GM12801 (cell line): Measurements from ENCODE around the gene UTP15.

Experiments
- TF ChIP-seq, protein P1 (sequence below): IDR thresholded peaks from one replicate; pipeline ENCODE4 v1.5.1; 2011; ENCODE audit warnings: control low read depth; ENCODE audit not compliant: insufficient read length; ENCODE audit errors: extremely low read depth

Gene UTP15

DNA sequence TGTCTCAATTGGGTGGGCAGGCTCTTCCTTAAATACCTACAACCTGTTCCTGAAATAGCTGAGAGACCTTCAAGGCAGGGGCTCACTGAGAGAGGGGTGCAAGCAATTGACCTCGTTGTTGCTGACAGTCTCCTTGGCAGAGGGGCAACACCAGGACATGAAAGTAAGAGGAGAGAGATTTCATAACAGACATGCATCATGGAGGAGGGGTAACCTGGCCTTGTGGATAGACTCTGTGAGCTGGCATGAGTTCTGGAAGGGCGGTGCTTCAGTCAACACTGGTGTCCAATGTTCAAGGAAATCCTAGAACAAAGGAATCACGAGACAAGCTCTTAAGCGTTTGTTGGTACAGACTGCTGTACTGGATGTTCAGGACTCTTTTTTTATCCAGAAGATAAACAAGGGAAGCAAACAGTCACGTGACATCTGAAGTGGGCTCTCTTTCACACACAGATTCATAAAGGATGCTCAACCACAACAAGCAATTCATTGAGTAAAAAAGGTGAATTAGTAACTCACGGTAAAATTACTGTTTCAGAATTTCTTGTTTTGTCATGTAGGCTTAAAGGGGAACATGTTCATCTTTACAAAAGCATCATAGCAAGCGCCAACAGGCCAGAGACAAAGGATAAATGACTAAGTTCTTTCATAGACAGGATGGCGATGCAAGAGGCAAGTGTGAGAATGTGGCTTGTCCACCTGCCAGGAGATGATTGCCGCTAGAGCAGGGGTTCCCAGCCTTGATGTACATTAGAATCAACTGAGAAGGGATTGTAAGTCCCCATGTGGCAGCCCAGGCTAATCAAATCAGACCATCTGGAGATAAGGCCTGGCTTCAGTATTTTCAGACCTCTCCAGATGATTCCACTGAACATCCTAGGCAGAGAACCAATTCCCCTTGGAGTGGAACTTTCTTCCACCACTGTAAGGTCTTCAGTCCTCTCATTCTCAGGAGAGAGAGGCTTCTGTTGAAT is 20.8 kb upstream of the UTP15 start:
- TF ChIP-seq, protein P1, sequence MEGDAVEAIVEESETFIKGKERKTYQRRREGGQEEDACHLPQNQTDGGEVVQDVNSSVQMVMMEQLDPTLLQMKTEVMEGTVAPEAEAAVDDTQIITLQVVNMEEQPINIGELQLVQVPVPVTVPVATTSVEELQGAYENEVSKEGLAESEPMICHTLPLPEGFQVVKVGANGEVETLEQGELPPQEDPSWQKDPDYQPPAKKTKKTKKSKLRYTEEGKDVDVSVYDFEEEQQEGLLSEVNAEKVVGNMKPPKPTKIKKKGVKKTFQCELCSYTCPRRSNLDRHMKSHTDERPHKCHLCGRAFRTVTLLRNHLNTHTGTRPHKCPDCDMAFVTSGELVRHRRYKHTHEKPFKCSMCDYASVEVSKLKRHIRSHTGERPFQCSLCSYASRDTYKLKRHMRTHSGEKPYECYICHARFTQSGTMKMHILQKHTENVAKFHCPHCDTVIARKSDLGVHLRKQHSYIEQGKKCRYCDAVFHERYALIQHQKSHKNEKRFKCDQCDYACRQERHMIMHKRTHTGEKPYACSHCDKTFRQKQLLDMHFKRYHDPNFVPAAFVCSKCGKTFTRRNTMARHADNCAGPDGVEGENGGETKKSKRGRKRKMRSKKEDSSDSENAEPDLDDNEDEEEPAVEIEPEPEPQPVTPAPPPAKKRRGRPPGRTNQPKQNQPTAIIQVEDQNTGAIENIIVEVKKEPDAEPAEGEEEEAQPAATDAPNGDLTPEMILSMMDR = no peak

DNA sequence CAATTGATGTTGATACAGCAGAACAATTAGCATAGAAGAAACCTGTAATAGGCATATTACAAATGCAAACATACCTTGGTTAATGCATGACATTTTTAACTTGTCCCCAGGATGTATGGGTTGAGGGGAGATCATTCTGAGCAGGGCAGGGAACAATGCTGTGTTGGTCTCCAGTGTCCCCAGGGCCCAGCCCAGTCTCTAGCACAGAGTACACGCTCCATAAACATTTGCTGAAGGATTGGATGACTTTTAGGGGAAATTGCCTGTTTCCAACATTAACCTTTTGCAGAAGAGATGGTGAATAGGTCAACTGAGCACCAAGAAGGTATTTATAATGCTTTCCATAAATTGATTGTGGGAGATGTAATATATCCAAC is 20.2 kb upstream of the UTP15 start:
- TF ChIP-seq, protein P1 = no peak

DNA sequence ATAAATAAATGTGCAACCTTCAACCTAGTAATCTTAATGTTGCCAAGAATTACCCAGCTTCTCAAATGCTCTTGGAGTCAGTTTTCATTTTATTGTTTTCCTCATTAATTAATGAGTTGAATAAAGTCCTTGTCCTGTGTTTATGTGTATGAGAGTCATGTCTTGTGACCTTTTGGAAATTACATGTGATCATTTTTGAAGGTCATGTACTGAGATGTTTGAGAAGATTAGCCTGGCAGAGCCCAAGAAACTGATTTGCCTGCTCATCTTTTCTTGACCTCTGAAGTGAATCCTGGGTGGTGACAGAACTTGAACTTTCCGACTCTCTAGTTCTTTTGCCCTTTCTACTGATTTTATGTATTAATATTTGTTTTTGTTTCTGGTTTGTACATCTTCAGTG is 15.5 kb upstream of the UTP15 start:
- TF ChIP-seq, protein P1 = no peak

DNA sequence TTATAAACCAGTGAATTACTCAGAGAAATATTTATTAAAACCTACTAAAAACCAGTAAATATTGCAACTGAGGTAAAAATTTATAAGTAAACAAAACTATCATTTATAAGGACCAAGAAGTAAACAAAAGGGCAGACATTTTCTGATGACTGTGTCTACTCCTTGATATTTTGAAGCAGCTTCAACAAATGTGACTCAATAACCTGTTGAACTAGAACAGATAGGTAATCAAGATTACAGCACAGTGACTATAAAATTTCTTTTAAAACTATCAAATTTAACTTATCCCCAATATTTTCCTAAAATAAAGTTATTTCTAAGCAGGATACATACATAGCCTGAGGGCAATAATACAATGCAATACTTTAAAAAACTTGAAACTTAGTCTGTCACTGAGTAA is 12.9 kb upstream of the UTP15 start:
- TF ChIP-seq, protein P1 = no peak

DNA sequence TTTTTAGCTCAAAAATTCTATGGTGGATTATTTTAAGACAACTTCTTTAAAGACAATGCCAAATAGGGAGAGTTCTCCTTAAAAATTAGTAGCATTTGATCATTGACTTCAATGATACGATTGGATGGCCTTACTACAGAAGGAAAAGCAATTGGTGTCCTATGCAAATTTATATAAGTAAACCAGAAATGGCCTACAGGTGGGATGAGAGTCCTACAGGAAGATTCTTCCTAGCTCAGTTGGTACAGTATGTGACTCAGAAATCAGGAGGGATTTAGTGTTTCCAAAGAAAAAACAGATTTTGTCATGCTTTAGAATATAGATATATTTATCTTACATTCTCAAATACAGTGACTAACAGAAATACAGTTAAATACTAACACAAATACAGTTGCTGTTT is 6.6 kb upstream of the UTP15 start:
- TF ChIP-seq, protein P1 = no peak

DNA sequence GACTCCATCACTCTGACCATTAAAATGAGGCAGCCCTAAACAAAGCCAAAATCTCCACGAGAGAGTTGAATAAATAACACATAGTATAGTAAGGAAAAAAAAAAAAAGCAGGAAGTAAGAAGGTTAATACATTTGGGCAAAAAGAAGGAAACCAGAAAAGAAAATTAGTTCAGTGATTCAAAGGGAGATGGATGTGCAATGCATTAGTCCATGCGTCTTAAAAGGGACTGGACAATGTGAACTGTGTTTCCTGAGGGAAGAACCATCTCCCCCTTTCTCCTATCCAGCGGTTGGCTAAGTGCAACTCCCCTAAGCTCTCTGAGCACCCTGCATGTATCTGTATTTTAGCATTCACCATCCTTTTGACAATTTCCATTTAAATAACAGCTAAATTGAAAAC is 1.5 kb upstream of the UTP15 start:
- TF ChIP-seq, protein P1 = no peak

DNA sequence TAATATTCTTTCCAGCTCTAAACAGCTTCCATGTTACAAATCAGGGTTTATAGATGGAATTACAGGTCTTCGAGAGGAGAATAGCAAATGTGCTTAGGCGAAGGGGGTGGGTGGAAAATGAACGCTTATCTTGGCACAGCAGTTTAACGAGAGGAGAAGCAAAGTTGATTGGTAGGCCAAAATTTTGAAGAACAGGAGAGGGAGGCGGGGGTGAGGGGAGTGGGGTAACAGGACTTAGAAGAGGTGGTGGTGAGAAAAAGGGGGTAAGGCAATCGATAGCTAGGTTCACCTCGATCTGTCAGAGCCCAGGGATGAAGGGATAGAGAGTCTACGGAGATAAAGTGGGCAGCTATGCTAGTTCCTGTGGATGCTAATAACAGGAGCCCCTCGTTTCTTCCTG is 868 bp upstream of the UTP15 start:
- TF ChIP-seq, protein P1 = no peak
